ENCODE results near the gene F7. TPM values are rescaled to one million over a fixed set of nuclear protein-coding genes. Genes with fewer than 3 reads are reported as not detected.

F7 gene
- total RNA-seq, 1 donor from 2014 or later = 0.85 TPM

GRCh38 chr13:113066746-113067145 lies 38.8 kb upstream of the F7 start:
- intact Hi-C loops (cut with DNase I) = no loop called here
- Histone ChIP-seq H3K9me3 (no peaks in the 10 kb centered on the region), H3K4me3 (no peak overlapping the region), H3K27ac (no peak overlapping the region), H3K36me3 (peaks cover 0 to 3% of the 10 kb centered on the region in 2 donors), H3K4me1 (no peaks in the 10 kb centered on the region), H3K27me3 (no peaks in the 10 kb centered on the region)
- no peak for TF ChIP-seq CTCF (IDR thresholded peaks at IDR 0.05)
- no peak for DNase-seq (ENCODE audit: low spot score in 2 of 2)

- no peak for TF ChIP-seq CTCF (IDR thresholded peaks at IDR 0.05)
- Histone ChIP-seq H3K4me1 (no peaks in the 10 kb centered on the region), H3K9me3 (no peaks in the 10 kb centered on the region), H3K27ac (no peak overlapping the region), H3K36me3 (peaks cover 3 to 5% of the 10 kb centered on the region in 2 donors), H3K27me3 (no peaks in the 10 kb centered on the region), H3K4me3 (no peak overlapping the region)
- no peak for DNase-seq (ENCODE audit: low spot score in 2 of 2)
- intact Hi-C loops (cut with DNase I) = no loop called here
Observed at GRCh38 chr13:113069861-113070805, 35.5 kb upstream of the F7 start.

- H3K4me3 ChIP-seq = no peak overlapping the region
- no peak for DNase-seq (ENCODE audit: low spot score in 2 of 2)
- peaks cover 1 to 5% of the 10 kb centered on the region in 2 donors for H3K36me3 ChIP-seq
- no peaks in the 10 kb centered on the region for H3K9me3 ChIP-seq
- intact Hi-C loops (cut with DNase I) = no loop called here
- no peak overlapping the region for H3K27ac ChIP-seq
- no peak for TF ChIP-seq CTCF (IDR thresholded peaks at IDR 0.05)
- H3K27me3 ChIP-seq = no peaks in the 10 kb centered on the region
- no peaks in the 10 kb centered on the region for H3K4me1 ChIP-seq
Observed at GRCh38 chr13:113070855-113071254, 34.7 kb upstream of the F7 start.

- Histone ChIP-seq H3K4me3 (no peak overlapping the region), H3K4me1 (no peaks in the 10 kb centered on the region), H3K9me3 (no peaks in the 10 kb centered on the region), H3K27me3 (no peaks in the 10 kb centered on the region), H3K36me3 (peaks cover 0 to 12% of the 10 kb centered on the region in 2 donors), H3K27ac (no peak overlapping the region)
- intact Hi-C loops (cut with DNase I) = no loop called here
- TF ChIP-seq CTCF (IDR thresholded peaks at IDR 0.05) = no peak
- DNase-seq (ENCODE audit: low spot score in 2 of 2) = no peak
Observed at GRCh38 chr13:113072376-113072775, 33.2 kb upstream of the F7 start.

GRCh38 chr13:113073942-113074341 lies 31.6 kb upstream of the F7 start:
- intact Hi-C loops (cut with DNase I) = no loop called here
- TF ChIP-seq CTCF (IDR thresholded peaks at IDR 0.05) = no peak
- Histone ChIP-seq H3K27ac (no peak overlapping the region), H3K9me3 (no peaks in the 10 kb centered on the region), H3K36me3 (peaks cover 0 to 12% of the 10 kb centered on the region in 2 donors), H3K4me3 (no peak overlapping the region), H3K27me3 (no peaks in the 10 kb centered on the region), H3K4me1 (no peaks in the 10 kb centered on the region)
- no peak for DNase-seq (ENCODE audit: low spot score in 2 of 2)
